Neural crest cell (in vitro differentiated cells): Measurements from ENCODE around the gene MTHFD1L. TPM values are rescaled to one million over a fixed set of nuclear protein-coding genes. Genes with fewer than 3 reads are reported as not detected.
A peak's percentile ranks its signal among the peaks of the same experiment; 100 is the strongest.

Experiments used
- DNase-seq: peaks from one replicate; pipeline ENCODE4 v3.0.0; 2021; ENCODE audit warnings: low read depth, mixed read lengths, low spot score
- H3K27ac Mint-ChIP-seq: one replicate; pipeline ENCODE4 v1.8.0; 2021; ENCODE audit warnings: mild to moderate bottlenecking, mixed read lengths; ENCODE audit not compliant: unreplicated experiment
- H3K27me3 Mint-ChIP-seq: 2 replicates; pipeline ENCODE4 v1.8.0; 2021; ENCODE audit warnings: low read depth, mild to moderate bottlenecking, mixed read lengths
- H3K36me3 Mint-ChIP-seq: 2 replicates; pipeline ENCODE4 v1.8.0; 2021; ENCODE audit warnings: low read depth, mild to moderate bottlenecking, mixed read lengths
- H3K4me1 Mint-ChIP-seq: 2 replicates; pipeline ENCODE4 v1.8.0; 2021; ENCODE audit warnings: mixed read lengths
- H3K4me3 Mint-ChIP-seq: one replicate; pipeline ENCODE4 v1.8.0; 2021; ENCODE audit warnings: mild to moderate bottlenecking, mixed read lengths
- H3K9me3 Mint-ChIP-seq: 2 replicates; pipeline ENCODE4 v1.8.0; 2021; ENCODE audit warnings: mixed read lengths
- CTCF ChIP-seq: fragments of 200-600 bp; sonication (generic); conservative IDR thresholded peaks from 2 replicates; pipeline ENCODE4 v1.5.0; 2021; ENCODE audit warnings: antibody characterized with exemption, mild to moderate bottlenecking
- total RNA-seq: library from RNA; stranded (reverse); gene quantifications from 2 replicates; pipeline ENCODE4 v1.2.1, GENCODE V29; 2021

Gene MTHFD1L
- total RNA-seq, 1 donor from 2014 or later = 71.3 TPM

- Mint-ChIP-seq H3K27ac (no peak overlapping the region), H3K4me3 (no peak overlapping the region), H3K4me1 (peaks cover 44% of the 10 kb centered on the region), H3K9me3 (no peaks in the 10 kb centered on the region), H3K27me3 (no peaks in the 10 kb centered on the region), H3K36me3 (peaks cover 7% of the 10 kb centered on the region)
- TF ChIP-seq CTCF = no peak
- DNase-seq = no peak
These were observed 32.0 kb downstream of the MTHFD1L start for GRCh38 chr6:150897400-150897943.

GRCh38 chr6:150898399-150899170 lies 33.1 kb downstream of the MTHFD1L start:
- H3K27ac Mint-ChIP-seq = no peak overlapping the region
- no peak overlapping the region for H3K4me3 Mint-ChIP-seq
- H3K36me3 Mint-ChIP-seq = peaks cover 7% of the 10 kb centered on the region
- H3K27me3 Mint-ChIP-seq = no peaks in the 10 kb centered on the region
- H3K4me1 Mint-ChIP-seq = peaks cover 43% of the 10 kb centered on the region
- TF ChIP-seq CTCF = no peak
- H3K9me3 Mint-ChIP-seq = no peaks in the 10 kb centered on the region
- no peak for DNase-seq

GRCh38 chr6:150899231-150899630 lies 33.7 kb downstream of the MTHFD1L start:
- Mint-ChIP-seq H3K4me3 (no peak overlapping the region), H3K36me3 (peaks cover 7% of the 10 kb centered on the region), H3K9me3 (no peaks in the 10 kb centered on the region), H3K27me3 (no peaks in the 10 kb centered on the region), H3K4me1 (peaks cover 44% of the 10 kb centered on the region), H3K27ac (no peak overlapping the region)
- DNase-seq = no peak
- no peak for TF ChIP-seq CTCF

GRCh38 chr6:150900049-150900448 lies 34.5 kb downstream of the MTHFD1L start:
- Mint-ChIP-seq H3K27ac (no peak overlapping the region), H3K36me3 (peaks cover 7% of the 10 kb centered on the region), H3K4me3 (no peak overlapping the region), H3K4me1 (peaks cover 41% of the 10 kb centered on the region), H3K27me3 (no peaks in the 10 kb centered on the region), H3K9me3 (no peaks in the 10 kb centered on the region)
- TF ChIP-seq CTCF = no peak
- no peak for DNase-seq

GRCh38 chr6:150902142-150902776 lies 36.8 kb downstream of the MTHFD1L start:
- Mint-ChIP-seq H3K4me1 (peaks cover 34% of the 10 kb centered on the region), H3K27ac (peak overlapping the region; percentile 7), H3K27me3 (no peaks in the 10 kb centered on the region), H3K4me3 (no peak overlapping the region), H3K36me3 (peaks cover 10% of the 10 kb centered on the region), H3K9me3 (no peaks in the 10 kb centered on the region)
- DNase-seq = no peak
- no peak for TF ChIP-seq CTCF
